ENCODE measurements around the gene CACNA1S. TPM values are rescaled to one million over a fixed set of nuclear protein-coding genes. Genes with fewer than 3 reads are reported as not detected.

Gene CACNA1S
- total and polyA plus RNA-seq, 2 of the 8 experiments (the other 6 are each of a cell fraction or from before 2014, with no cell fraction given) = 0.06 TPM; not detected in 1

DNA sequence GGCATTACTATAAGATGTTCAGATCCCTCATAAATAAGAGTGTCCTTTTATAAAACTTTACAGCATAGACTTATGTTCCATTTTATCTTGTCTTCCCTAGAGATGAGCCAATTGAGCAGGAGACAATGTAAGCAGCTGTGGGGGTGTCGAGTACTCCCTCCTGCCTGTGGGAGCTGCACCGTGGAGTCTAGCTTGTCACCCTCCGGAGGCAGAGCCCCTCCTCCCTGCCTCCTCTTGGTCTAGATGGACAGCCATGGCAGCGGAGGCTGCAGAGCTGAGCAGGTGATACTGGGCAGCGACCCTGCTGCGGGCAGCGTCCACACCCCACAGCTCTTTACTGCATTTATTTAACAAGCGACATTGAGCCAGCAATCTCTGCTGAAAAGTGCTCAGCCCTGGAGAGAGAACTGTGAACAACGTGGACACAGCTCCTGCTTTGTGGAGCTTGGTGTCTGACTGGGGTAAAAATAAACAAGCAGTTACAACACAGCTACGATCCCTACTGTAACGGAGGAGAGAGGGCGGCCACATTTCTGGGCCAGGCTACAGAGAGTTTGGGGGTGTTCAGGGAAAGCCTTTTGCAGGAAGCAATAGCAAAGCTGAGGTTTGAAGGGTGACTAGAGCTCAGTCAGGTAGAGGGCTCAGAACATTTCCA is 75.9 kb downstream of the CACNA1S start:
- Histone ChIP-seq H2BK12ac (ENCODE audit: low read depth, low read length) (no peak overlapping the region), H4K20me1 (replicated peaks in 1 of 2; ENCODE audit: control insufficient read depth in 1 of 2, insufficient read depth in 2 of 2, low read length in 2 of 2) (no peaks in the 10 kb centered on the region), H4K91ac (replicated peaks; ENCODE audit: insufficient read length, low read length) (no peak overlapping the region), H3K27me3 (replicated peaks in 1 of 4; ENCODE audit: control insufficient read depth in 3 of 4, extremely low read depth in 1 of 4, insufficient read depth in 3 of 4, low read length in 3 of 4) (no peaks in the 10 kb centered on the region), H2BK120ac (replicated peaks; ENCODE audit: low read depth, low read length) (no peak overlapping the region), H4K8ac (ENCODE audit: extremely low read depth, insufficient read depth, low read length) (no peak overlapping the region), H3K9me3 (ENCODE audit: insufficient read depth in 2 of 2, low read depth in 1 of 2, low read length in 1 of 2) (no peaks in the 10 kb centered on the region), H2BK5ac (ENCODE audit: low read depth, low read length) (no peak overlapping the region), H2AK5ac (ENCODE audit: low read depth, low read length) (no peak overlapping the region), H3K36me3 (ENCODE audit: control insufficient read depth in 2 of 4, insufficient read depth in 4 of 4, low read length in 3 of 4) (no peaks in the 10 kb centered on the region), H3K27ac (ENCODE audit: low read depth, low read length) (no peak overlapping the region), H3K4me2 (ENCODE audit: insufficient read depth in 1 of 2, low read depth in 2 of 2, low read length in 2 of 2) (no peak overlapping the region), H3K14ac (ENCODE audit: insufficient read length) (no peak overlapping the region), H3K23ac (ENCODE audit: insufficient read length) (no peak overlapping the region), H3K79me1 (ENCODE audit: low read depth, low read length) (no peaks in the 10 kb centered on the region), H3K23me2 (ENCODE audit: low read depth, low read length) (no peaks in the 10 kb centered on the region; the same call in 1 of the 2 replicates), H3K79me2 (ENCODE audit: control insufficient read depth in 1 of 2, insufficient read depth in 2 of 2, low read length in 2 of 2) (no peaks in the 10 kb centered on the region), H4K5ac (ENCODE audit: insufficient read length, low read depth, low read length) (no peak overlapping the region), H3K4ac (replicated peaks; ENCODE audit: insufficient read length, low read depth, low read length) (no peak overlapping the region), H3K56ac (replicated peaks; ENCODE audit: insufficient read length, low read depth, low read length) (no peak overlapping the region), H3K4me3 (ENCODE audit: extremely low read depth in 1 of 4, insufficient read depth in 2 of 4, low read depth in 3 of 4, low read length in 4 of 4) (no peak overlapping the region), H2AFZ (ENCODE audit: low read length) (no peak overlapping the region), H3K4me1 (replicated peaks in 1 of 4; ENCODE audit: control insufficient read depth in 3 of 4, insufficient read depth in 4 of 4, low read length in 3 of 4) (no peaks in the 10 kb centered on the region), H2BK15ac (ENCODE audit: low read length) (no peak overlapping the region), H3K9ac (replicated peaks in 1 of 4; ENCODE audit: extremely low read depth in 1 of 4, low read depth in 3 of 4, low read length in 3 of 4) (no peak overlapping the region), H3K18ac (ENCODE audit: extremely low read depth, low read length) (no peak overlapping the region), H2BK20ac (ENCODE audit: low read length) (no peak overlapping the region)
- TF ChIP-seq JUND (IDR thresholded peaks at IDR 0.05; ENCODE audit: low read length) (no peak), NRF1 (IDR thresholded peaks at IDR 0.05; ENCODE audit: low read depth, low read length) (no peak), HDAC2 (IDR thresholded peaks at IDR 0.05; ENCODE audit: borderline replicate concordance in 1 of 2, low read depth in 2 of 2, low read length in 2 of 2) (no peak)
- DNase-seq (ENCODE audit: low read depth in 1 of 2, low spot score in 2 of 2) (no peak), FAIRE-seq (no peak)
- 87% methylated on average over 12 of the region's 12 CpGs; no CpG with 5 or more reads in 1 of the 2 experiments for WGBS, 2 experiments (ENCODE audit: extremely low coverage in 1 of 2, insufficient coverage in 1 of 2, insufficient read length in 1 of 2, insufficient replicate concordance in 2 of 2, low coverage in 1 of 2, low lambda C conversion rate in 2 of 2, missing lambda C conversion rate in 1 of 2)
- CTCF ChIA-PET (ENCODE audit: partially characterized antibody) = interaction anchor here (0.9 to 23.3 kb wide), 10 partner anchors 9 to 83 kb away, joined by 3 to 640 read pairs (median 5); partner anchors contain the start of gene KIF21B
- POLR2A ChIA-PET (ENCODE audit: partially characterized antibody) = interaction anchor here (0.9 to 1.5 kb wide), 2 partner anchors 10 to 22 kb away, joined by 3 read pairs; no protein-coding TSS in a partner anchor

All from H1 (cell line).